GM12878 (cell line): ENCODE measurements around the gene HMX2. TPM values are rescaled to one million over a fixed set of nuclear protein-coding genes. Genes with fewer than 3 reads are reported as not detected.

Source experiments
- ATAC-seq: fragments of 200-7000 bp; cut with Tn5 transposase; 3 replicates; pipeline ENCODE4 v1.9.1; 2020; ENCODE audit warnings: mild to moderate bottlenecking, moderate library complexity
- BruUV-seq: library from RNA; stranded (reverse); fragments of 400-500 nt; replicated peaks from 2 replicates; lab custom pipeline; 2021; lab: Mats Ljungman, UMichigan
- CTCF ChIA-PET: fragments of 300-600 bp; sonication (Branson Sonifier 250); formaldehyde crosslinking; extraction: SDS; loops from one replicate; lab custom pipeline; 2021; ENCODE audit warnings: inconsistent platforms; lab: Yijun Ruan, JAX
- POLR2A ChIA-PET: fragments of 350-600 bp; formaldehyde crosslinking; extraction: SDS; loops from one replicate; lab custom pipeline; 2021; ENCODE audit warnings: inconsistent platforms; lab: Charles Lee
- RAD21 ChIA-PET: fragments of 300-600 bp; sonication (Branson Sonifier 250); formaldehyde crosslinking; loops from one replicate; lab custom pipeline; 2023; ENCODE audit warnings: antibody characterized with exemption; ENCODE audit not compliant: unreplicated experiment; lab: Charles Lee
- SMC1A ChIA-PET: fragments of 300-600 bp; sonication (Branson Sonifier 250); formaldehyde crosslinking; loops from one replicate; lab custom pipeline; 2023; ENCODE audit not compliant: unreplicated experiment, uncharacterized antibody; lab: Charles Lee
- DNase-seq: peaks from one replicate; pipeline ENCODE4 v3.0.0-alpha.2; 2011; ENCODE audit warnings: low read depth, low spot score
- FAIRE-seq: peaks from 3 replicates; lab custom pipeline; 2011; peaks lifted over from hg19 to GRCh38; lab: Jason Lieb, UNC
- H2AFZ ChIP-seq: 2 replicates; pipeline ENCODE4 v1.6.0; 2011; ENCODE audit warnings: low read depth, low read length, control low read depth; ENCODE audit not compliant: control insufficient read depth
- H3K27ac ChIP-seq: 2 replicates; pipeline ENCODE4 v1.5.1; 2011; ENCODE audit warnings: control low read depth; ENCODE audit not compliant: control insufficient read depth, insufficient read depth
- H3K27me3 ChIP-seq, 2 experiments: replicated peaks in 1 of 2; 2 replicates each; pipeline versions ENCODE4 v1.6.0 to v1.6.1; 2011; ENCODE audit warnings: low read length in 1 of 2; ENCODE audit not compliant: control insufficient read depth in 2 of 2, insufficient read depth in 2 of 2
- H3K36me3 ChIP-seq, 2 experiments: 2 replicates each; pipeline ENCODE4 v1.5.1; 2011; ENCODE audit warnings: low read length in 1 of 2; ENCODE audit not compliant: control insufficient read depth in 2 of 2, insufficient read depth in 2 of 2
- H3K4me1 ChIP-seq: 2 replicates; pipeline ENCODE4 v1.6.1; 2011; ENCODE audit warnings: mild to moderate bottlenecking, low read length, moderate library complexity, mixed read lengths; ENCODE audit not compliant: control insufficient read depth, insufficient read depth
- H3K4me2 ChIP-seq: 2 replicates; pipeline ENCODE4 v1.6.0; 2011; ENCODE audit warnings: control low read depth; ENCODE audit not compliant: control insufficient read depth, insufficient read depth
- H3K4me3 ChIP-seq: fragments of 200-600 bp; sonication (generic); 2 replicates; pipeline ENCODE4 v1.5.1; 2016
- H3K79me2 ChIP-seq: 2 replicates; pipeline ENCODE4 v1.6.0; 2011; ENCODE audit warnings: low read length; ENCODE audit not compliant: control insufficient read depth, insufficient read depth
- H3K9ac ChIP-seq: 2 replicates; pipeline ENCODE4 v1.8.0; 2011; ENCODE audit warnings: low read length, control low read depth, mixed read lengths; ENCODE audit not compliant: control insufficient read depth, insufficient read depth
- H3K9me3 ChIP-seq: replicated peaks from 3 replicates; pipeline ENCODE4 v1.5.1; 2011; ENCODE audit warnings: mild to moderate bottlenecking, low read length; ENCODE audit not compliant: control insufficient read depth, insufficient read depth
- H4K20me1 ChIP-seq: 2 replicates; pipeline ENCODE4 v1.6.0; 2011; ENCODE audit not compliant: control insufficient read depth, insufficient read depth
- BCL11A ChIP-seq: IDR thresholded peaks from 2 replicates; pipeline ENCODE4 v1.6.1; 2011; ENCODE audit warnings: low read depth, low read length
- ESRRA ChIP-seq: IDR thresholded peaks from 2 replicates; pipeline ENCODE4 v1.6.1; 2012; ENCODE audit warnings: mild to moderate bottlenecking, low read length, improper control_type of control experiment
- IKZF2 ChIP-seq, 2 experiments: fragments of 450-650 bp; IDR thresholded peaks; 2 replicates each; pipeline ENCODE4 v1.6.1; 2017; ENCODE audit warnings: mild to moderate bottlenecking in 2 of 2, moderate library complexity in 2 of 2
- RB1 ChIP-seq: fragments of 450-650 bp; formaldehyde crosslinking; IDR thresholded peaks from 2 replicates; pipeline ENCODE4 v1.6.1; 2017; ENCODE audit warnings: mild to moderate bottlenecking, borderline replicate concordance
- SIN3A ChIP-seq: IDR thresholded peaks from 2 replicates; pipeline ENCODE4 v1.6.1; 2012; ENCODE audit warnings: low read depth, low read length, improper control_type of control experiment
- WGBS: methylation state at CpG from one replicate; pipeline ENCODE4 v1.1.6; 2016; ENCODE audit warnings: low lambda C conversion rate; ENCODE audit not compliant: insufficient replicate concordance, insufficient coverage; ENCODE audit errors: missing lambda C conversion rate; 5-methylcytosine and 5-hydroxymethylcytosine counted together
- in situ Hi-C: fragments of 300-500 bp; cut with MboI; formaldehyde crosslinking; loops from 9 replicates; pipeline ENCODE4 v1.14.3; 2018; ENCODE audit warnings: mixed read lengths
- intact Hi-C: fragments of 100-400 bp; cut with micrococcal nuclease; formaldehyde crosslinking; loops from one replicate; pipeline ENCODE4 v1.14.2; 2022; ENCODE audit not compliant: unreplicated experiment
- polyA plus RNA-seq, 11 experiments: library from polyadenylated mRNA; depleted of rRNA in 4 of 11; unstranded in 6 of 11; stranded (reverse) in 5 of 11; fragments of >200 nt; fragmentation: Nextera tagmentation in 4 of 11; fragmentation: Illumina TruSeq in 1 of 11; extraction: Ambion mirVana in 4 of 11; extraction: Trizol in 1 of 11; gene quantifications; 1 replicate in 1 of 11; 2 replicates in 10 of 11; pipeline versions ENCODE4 v1.2.1 to v1.2.3, GENCODE V29; 2011 to 2016; ENCODE audit warnings: inconsistent platforms in 2 of 11, missing spikeins in 2 of 11, low read depth in 1 of 11
- total RNA-seq, 4 experiments: library from RNA; depleted of rRNA in 3 of 4; stranded (reverse); fragments of >200 nt in 3 of 4; fragmentation: Illumina TruSeq in 1 of 4; extraction: Trizol in 1 of 4; gene quantifications; 2 replicates each; pipeline versions ENCODE4 v1.2.1 to v1.2.3, GENCODE V29; 2013 to 2021
- TF ChIP-seq, protein P1 (sequence below): fragments of 450-650 bp; IDR thresholded peaks from 2 replicates; pipeline ENCODE4 v1.6.1; 2016; ENCODE audit warnings: mild to moderate bottlenecking

HMX2 gene
- total and polyA plus RNA-seq, 10 of the 15 experiments (the other 5 are each of a cell fraction or from before 2014, with no cell fraction given), result 1.4 to 31.3 (median 16.8) TPM; not detected in 1

DNA sequence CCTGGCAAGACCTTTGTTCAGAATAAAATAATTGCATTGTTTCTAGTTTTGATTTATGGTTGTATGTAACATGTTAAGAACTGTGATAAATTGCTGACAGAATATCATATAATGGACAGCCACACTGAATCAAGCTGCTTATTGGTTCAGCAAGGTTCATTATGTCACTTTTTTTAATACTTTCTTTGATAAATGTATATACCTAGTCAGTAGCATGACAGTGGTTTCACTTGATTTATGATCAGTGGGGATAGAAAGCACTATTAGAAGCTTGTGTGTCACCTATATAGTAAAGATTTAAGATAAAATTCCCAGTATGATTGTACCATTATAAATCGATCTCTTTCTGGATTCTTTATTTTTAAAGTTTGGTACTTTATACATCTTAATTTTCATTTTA lies 10.7 kb downstream of the HMX2 start:
- SMC1A ChIA-PET, result interaction anchor here (0.6 to 1.7 kb wide), 5 partner anchors 10 to 353 kb away, joined by 3 to 7 read pairs (median 3); no protein-coding TSS in a partner anchor
- POLR2A ChIA-PET, result no interaction called here
- Histone ChIP-seq H3K27me3 (no peaks in the 10 kb centered on the region), H3K27ac (no peak overlapping the region), H4K20me1 (no peaks in the 10 kb centered on the region; the same call in none of the 2 replicates), H3K36me3 (peaks cover 1 to 32% of the 10 kb centered on the region in 2 experiments)
- intact Hi-C loops, result no loop called here
- FAIRE-seq (no peak), DNase-seq (no peak)
- CTCF ChIA-PET, result interaction anchor here (1.0 to 1.3 kb wide), 5 partner anchors 9 to 404 kb away, joined by 3 to 4 read pairs (median 3); no protein-coding TSS in a partner anchor
- TF ChIP-seq, protein P1, sequence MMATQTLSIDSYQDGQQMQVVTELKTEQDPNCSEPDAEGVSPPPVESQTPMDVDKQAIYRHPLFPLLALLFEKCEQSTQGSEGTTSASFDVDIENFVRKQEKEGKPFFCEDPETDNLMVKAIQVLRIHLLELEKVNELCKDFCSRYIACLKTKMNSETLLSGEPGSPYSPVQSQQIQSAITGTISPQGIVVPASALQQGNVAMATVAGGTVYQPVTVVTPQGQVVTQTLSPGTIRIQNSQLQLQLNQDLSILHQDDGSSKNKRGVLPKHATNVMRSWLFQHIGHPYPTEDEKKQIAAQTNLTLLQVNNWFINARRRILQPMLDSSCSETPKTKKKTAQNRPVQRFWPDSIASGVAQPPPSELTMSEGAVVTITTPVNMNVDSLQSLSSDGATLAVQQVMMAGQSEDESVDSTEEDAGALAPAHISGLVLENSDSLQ, result 0 out of 2 replicates have a peak, but pooled peaks have one; percentile 6
- no peak for TF ChIP-seq SIN3A
- TF ChIP-seq, all 136 proteins: peak for 1
- in situ Hi-C loops, result no loop called here
- RAD21 ChIA-PET, result interaction anchor here (0.7 to 1.1 kb wide), 2 partner anchors 116 to 393 kb away, joined by 3 to 4 read pairs; no protein-coding TSS in a partner anchor
- Histone ChIP-seq H3K4me2 (peak overlapping the region; percentile 30), H3K9me3 (no peaks in the 10 kb centered on the region), H2AFZ (no peak overlapping the region), H3K9ac (0 out of 2 replicates have a peak overlapping the region, but pooled peaks have one; percentile 7), H3K4me1 (peaks cover 9% of the 10 kb centered on the region; the same call in 1 of the 2 replicates), H3K79me2 (peaks cover 91% of the 10 kb centered on the region), H3K4me3 (peak overlapping the region; percentile 93)
- 100% methylated on average over 1 of the region's 1 CpG for WGBS
- ATAC-seq, result no peak
- no TSS peak for BruUV-seq

DNA sequence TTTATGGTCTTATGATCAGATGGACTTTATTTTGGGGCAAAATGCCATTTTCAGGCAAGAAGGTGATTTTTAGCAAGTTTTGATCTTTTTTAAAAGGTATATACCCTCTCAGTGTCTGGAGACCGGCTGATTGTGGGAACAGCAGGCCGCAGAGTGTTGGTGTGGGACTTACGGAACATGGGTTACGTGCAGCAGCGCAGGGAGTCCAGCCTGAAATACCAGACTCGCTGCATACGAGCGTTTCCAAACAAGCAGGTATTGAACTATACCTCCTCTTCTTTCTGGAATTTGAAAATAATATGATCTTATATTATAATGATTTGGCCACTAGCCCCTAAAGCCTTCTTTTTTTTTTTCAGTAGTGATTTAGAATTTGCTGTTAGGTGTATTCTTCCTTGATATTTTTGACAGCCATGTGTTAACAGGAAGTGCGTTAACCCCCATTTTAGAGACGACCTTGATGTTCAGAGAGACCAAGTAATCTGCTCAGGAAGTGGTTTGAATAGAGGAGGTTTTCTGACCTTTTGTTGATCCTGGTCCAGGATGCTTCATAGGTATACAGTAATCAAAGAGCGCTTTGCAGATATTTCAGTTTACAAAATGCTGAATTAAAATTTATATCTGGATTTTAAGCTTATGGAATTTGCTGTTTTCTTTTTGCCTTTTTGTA lies 12.5 kb downstream of the HMX2 start:
- no TSS peak for BruUV-seq
- ChIA-PET RAD21 (interaction anchor here (1.1 kb wide), 1 partner anchor 9 kb away, joined by 3 read pairs; no protein-coding TSS in a partner anchor), POLR2A (interaction anchor here (0.7 kb wide), 1 partner anchor 393 kb away, joined by 3 read pairs; no protein-coding TSS in a partner anchor), CTCF (no interaction called here), SMC1A (interaction anchor here (0.8 to 1.8 kb wide), 5 partner anchors 14 to 340 kb away, joined by 3 to 10 read pairs (median 4); no protein-coding TSS in a partner anchor)
- Histone ChIP-seq H3K4me3 (peak overlapping the region; percentile 39), H3K9ac (no peak overlapping the region), H2AFZ (no peak overlapping the region), H3K4me1 (peaks cover 9% of the 10 kb centered on the region; the same call in 1 of the 2 replicates), H3K36me3 (peaks cover 3 to 43% of the 10 kb centered on the region in 2 experiments), H4K20me1 (no peaks in the 10 kb centered on the region; the same call in none of the 2 replicates), H3K4me2 (no peak overlapping the region; the same call in 1 of the 2 replicates), H3K9me3 (no peaks in the 10 kb centered on the region), H3K27me3 (no peaks in the 10 kb centered on the region), H3K27ac (no peak overlapping the region), H3K79me2 (peaks cover 89% of the 10 kb centered on the region)
- 91% methylated on average over 11 of the region's 11 CpGs for WGBS
- ATAC-seq, result peak; percentile 31; the same call in 1 of the 3 replicates
- intact Hi-C loops (no loop called here), in situ Hi-C loops (no loop called here)
- no peak for DNase-seq
- TF ChIP-seq, protein P1, result no peak
- no peak for TF ChIP-seq RB1
- no peak for TF ChIP-seq BCL11A
- TF ChIP-seq ESRRA, result no peak
- TF ChIP-seq IKZF2 (IDR thresholded peaks at IDR 0.05), result no peak
- FAIRE-seq, result no peak
